ENCODE results near the gene ASCL5.

DNA sequence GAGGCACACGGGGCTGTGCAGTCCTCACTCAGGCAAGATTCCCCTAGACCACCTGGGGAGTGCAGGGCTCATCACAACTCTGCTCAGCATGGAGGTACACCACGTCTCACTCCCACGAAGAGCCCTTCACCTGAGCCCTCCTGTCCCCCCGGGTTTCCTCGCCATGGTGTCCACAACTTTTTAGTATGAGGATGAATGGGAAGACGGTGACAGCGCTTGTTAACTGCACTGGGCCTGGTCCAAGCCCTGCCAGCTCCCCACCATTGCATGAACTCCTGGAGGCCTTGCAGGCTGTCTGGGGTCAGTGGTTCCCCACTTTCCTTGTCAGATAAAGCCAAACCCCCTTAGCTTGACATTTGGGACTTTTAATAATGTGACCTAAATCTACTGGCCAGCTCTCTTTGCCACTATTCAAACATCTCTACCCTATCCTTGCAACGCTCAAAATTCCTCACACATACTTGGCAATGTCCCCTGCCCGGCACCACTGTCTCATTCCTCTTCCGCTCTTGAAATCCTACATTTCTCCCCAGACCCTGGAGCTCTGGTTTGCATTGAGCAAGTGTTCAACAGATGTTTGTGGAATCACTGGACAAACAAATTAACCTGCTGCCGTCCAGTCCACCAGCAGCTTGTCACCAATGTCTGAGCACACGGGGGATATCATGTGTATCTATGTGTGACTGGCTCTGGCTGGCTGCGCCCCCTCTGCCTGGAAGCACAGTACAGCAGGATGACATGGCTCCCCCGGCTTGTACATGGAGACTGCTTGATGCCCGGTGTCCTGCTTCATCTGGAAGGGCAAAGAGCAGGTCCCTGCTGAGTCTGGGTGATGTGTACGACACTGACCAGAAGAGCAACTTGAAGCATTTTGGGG, 16.1 kb upstream of the ASCL5 start:
- TF ChIP-seq, protein P1, sequence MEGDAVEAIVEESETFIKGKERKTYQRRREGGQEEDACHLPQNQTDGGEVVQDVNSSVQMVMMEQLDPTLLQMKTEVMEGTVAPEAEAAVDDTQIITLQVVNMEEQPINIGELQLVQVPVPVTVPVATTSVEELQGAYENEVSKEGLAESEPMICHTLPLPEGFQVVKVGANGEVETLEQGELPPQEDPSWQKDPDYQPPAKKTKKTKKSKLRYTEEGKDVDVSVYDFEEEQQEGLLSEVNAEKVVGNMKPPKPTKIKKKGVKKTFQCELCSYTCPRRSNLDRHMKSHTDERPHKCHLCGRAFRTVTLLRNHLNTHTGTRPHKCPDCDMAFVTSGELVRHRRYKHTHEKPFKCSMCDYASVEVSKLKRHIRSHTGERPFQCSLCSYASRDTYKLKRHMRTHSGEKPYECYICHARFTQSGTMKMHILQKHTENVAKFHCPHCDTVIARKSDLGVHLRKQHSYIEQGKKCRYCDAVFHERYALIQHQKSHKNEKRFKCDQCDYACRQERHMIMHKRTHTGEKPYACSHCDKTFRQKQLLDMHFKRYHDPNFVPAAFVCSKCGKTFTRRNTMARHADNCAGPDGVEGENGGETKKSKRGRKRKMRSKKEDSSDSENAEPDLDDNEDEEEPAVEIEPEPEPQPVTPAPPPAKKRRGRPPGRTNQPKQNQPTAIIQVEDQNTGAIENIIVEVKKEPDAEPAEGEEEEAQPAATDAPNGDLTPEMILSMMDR (conservative IDR thresholded peaks at IDR 0.05 in 1 of 2, IDR thresholded peaks at IDR 0.05 in 1 of 2; ENCODE audit: extremely low read depth in 1 of 2, insufficient read depth in 1 of 2, low read depth in 1 of 2, low read length in 2 of 2) = no peak
- no peak for TF ChIP-seq EZH2 (IDR thresholded peaks at IDR 0.05; ENCODE audit: borderline replicate concordance, low read length)

All from mammary epithelial cell (primary cell).